GM18499 (cell line): ENCODE data around the gene TP53BP2.

ENCODE experiments used
- ATAC-seq: cut with Tn5 transposase; IDR thresholded peaks from one replicate; pipeline ENCODE4 v1.9.1; 2021; ENCODE audit warnings: moderate number of reproducible peaks; ENCODE audit not compliant: insufficient read depth, unreplicated experiment

TP53BP2 gene

DNA sequence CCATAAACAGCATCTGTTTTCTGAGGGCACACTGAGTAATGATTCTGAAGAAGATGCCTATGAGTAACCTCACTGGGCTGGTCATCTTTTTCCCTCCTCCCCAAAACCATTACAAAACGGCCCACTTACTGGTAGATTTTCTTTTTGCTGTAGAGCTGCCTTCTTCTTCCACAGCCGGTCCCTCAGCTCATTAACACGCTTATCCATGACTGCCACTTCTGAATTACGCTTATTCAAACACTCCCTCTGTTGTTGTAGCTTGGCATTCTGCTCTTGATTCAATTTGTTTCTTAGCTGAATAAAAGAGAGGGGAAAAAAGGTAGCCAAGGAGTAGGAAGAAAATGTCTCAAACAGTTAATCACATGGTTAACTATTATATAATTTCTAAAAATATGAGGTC lies 43.1 kb downstream of the TP53BP2 start:
- no peak for ATAC-seq

GRCh38 chr1:223802032-223802431 lies 43.7 kb downstream of the TP53BP2 start:
- ATAC-seq: no peak

DNA sequence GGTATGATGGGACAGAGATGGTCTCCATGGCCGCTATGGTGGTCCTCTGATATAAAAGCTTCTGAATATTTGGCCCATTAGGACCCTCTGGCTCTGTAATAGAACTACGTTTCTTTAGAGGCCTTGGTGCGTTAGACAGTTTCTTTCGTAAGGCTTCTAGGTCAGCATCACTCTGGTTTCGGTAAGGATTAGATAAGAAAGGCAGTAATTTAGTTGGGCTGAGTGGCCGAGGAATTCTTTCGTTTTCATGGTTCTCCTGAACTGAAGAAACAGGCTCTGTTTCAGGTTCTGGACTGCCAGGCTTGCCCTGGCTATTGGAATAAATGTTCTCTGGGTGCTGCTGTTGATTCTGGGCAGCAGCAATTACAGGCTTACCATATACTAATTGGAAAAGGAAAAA lies 49.5 kb downstream of the TP53BP2 start:
- no peak for ATAC-seq

GRCh38 chr1:223794136-223794880 lies 51.4 kb downstream of the TP53BP2 start:
- ATAC-seq: no peak

DNA sequence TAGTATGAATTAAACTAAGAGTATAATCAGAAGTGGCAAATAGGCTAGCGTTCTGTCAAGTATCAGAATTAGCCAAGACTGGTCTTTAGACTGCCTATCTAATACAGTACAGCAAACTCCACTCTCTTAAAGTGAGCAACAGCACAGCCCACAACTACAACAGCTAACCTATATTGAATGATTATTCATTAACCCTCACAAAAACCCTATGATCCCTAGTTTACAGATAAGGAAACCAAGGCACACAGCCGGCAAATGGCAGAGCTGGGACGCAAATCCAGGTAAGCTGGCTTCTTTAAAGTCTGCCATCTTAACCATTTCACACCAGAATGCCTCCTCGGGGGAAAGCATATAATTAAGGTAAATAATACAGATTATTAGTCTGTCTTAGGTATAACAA lies 52.0 kb downstream of the TP53BP2 start:
- no peak for ATAC-seq

- no peak for ATAC-seq
Observed at GRCh38 chr1:223792046-223792445, 53.7 kb downstream of the TP53BP2 start.

DNA sequence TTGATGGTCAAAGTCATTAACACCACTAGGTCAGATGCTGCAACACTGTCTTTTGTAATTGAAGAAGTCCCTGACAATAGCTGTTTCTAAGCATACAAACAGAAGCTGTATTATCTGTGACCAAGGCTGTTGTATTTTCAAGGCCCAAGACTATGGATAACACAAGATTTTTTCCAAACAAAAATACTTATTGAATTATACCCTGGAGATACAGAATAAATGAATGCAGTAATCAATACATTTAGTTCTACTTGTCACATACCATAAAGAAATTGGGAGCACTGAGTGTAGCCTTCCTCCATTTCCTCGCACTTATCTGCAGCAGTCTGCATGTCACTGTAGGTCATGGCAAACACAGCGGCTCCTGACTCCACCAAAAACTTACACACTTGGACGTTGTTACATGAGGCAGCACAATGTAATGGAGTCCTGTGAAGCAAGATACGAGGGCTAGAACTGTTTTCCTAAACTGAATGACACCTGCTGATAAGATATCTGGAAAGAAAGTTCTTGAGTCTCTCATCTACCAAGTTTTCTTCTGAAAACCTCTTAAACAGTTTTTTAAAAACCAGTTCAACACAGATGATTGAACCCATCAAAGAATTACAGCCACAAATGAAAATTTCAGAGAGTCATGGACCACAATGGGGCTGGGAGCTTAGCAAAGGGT lies 56.9 kb downstream of the TP53BP2 start:
- ATAC-seq: no peak

GRCh38 chr1:223785808-223786207 lies 59.9 kb downstream of the TP53BP2 start:
- no peak for ATAC-seq

DNA sequence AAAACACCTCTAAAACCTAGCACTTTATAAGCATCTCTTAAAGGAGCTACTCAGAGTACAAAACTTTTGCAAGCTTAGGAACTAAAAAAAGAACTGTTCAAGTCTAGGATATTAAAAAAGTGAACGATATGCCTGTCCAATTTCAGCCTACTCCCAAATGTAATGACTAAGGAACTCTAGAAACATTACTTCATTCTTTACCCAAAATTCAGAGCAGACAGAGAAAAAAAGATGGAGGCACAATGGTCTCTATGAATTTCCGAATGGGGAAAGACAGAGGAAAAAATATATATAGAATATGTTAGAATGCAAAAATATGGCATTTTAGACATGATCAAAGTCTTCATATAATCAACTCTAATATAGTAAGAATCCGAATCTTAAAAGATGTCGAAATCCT lies 61.2 kb downstream of the TP53BP2 start:
- no peak for ATAC-seq

DNA sequence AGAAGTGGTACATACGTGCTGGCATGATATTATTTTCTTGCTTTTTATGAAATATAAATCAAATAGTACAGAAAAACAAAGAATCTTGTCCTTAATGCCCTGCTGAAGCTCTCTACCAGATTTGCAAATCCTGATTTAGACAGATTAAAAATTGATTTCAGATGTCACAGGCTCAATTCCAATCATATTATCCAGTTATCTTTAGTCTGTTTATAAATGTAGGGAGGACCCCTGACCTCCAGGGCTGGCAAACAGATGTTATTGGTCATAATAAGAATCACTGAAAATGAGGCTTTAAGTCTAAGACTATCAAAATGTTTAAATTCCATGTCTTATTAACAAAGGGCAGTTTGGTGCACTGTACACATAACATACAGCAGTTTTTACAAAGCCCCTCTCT lies 62.1 kb downstream of the TP53BP2 start:
- ATAC-seq: no peak

GRCh38 chr1:223780949-223781348 lies 64.8 kb downstream of the TP53BP2 start:
- ATAC-seq: no peak

GRCh38 chr1:223780318-223780717 lies 65.4 kb downstream of the TP53BP2 start:
- no peak for ATAC-seq

GRCh38 chr1:223776826-223777454 lies 68.8 kb downstream of the TP53BP2 start:
- ATAC-seq: no peak

GRCh38 chr1:223776075-223776814 lies 69.5 kb downstream of the TP53BP2 start:
- no peak for ATAC-seq

GRCh38 chr1:223775711-223776074 lies 70.1 kb downstream of the TP53BP2 start:
- no peak for ATAC-seq

DNA sequence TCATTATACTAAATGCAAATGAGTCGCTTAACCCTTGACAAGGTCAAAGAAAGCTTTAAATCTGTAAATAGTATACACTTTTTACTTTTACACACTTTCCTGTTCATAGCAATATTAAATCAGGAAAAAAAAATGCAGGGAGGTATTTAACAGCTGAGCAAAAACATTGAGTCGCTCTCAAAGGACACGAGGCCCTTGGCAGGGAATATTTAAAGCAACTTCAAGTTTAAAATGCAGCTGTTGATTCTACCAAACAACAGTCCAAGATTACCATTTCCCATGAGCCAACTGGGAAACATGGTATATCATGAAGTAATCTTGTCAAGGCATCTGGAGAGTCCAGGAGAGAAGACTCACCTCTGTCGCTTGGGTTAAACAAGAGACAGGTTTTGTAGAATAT lies 70.7 kb downstream of the TP53BP2 start:
- no peak for ATAC-seq

DNA sequence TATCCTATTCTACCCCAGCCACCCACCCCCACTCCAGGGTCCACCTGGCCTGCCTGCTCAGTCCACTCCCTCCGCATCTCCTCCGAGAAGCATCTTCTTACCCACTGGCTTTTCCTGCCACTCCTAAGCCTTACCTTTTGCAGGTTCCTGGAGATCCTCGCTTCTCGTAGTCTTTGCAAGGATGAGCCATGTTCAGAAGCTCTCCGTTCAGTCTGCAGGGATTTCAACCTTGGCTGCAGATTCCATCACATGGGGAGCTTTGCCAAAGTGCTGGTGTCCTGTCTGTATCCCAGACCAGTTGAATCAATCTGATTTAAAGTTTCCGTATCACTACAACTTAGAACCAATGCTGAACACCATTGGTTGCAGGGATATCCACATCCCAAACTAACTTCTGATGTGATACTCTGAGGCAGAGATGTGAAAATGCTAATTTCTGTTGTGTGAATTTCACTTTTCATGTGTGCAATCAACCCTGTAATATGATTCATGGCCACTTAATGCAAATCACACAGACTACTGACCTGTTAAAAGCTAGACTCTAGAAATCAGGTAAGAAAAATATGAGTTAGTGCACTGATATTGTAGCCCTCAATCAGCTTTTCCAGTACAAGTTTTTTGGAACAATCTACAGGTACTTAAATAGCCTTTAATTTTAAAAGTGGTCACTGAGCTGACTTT lies 71.5 kb downstream of the TP53BP2 start:
- ATAC-seq: no peak

- ATAC-seq: no peak
Observed at GRCh38 chr1:223772771-223773160, 73.0 kb downstream of the TP53BP2 start.

DNA sequence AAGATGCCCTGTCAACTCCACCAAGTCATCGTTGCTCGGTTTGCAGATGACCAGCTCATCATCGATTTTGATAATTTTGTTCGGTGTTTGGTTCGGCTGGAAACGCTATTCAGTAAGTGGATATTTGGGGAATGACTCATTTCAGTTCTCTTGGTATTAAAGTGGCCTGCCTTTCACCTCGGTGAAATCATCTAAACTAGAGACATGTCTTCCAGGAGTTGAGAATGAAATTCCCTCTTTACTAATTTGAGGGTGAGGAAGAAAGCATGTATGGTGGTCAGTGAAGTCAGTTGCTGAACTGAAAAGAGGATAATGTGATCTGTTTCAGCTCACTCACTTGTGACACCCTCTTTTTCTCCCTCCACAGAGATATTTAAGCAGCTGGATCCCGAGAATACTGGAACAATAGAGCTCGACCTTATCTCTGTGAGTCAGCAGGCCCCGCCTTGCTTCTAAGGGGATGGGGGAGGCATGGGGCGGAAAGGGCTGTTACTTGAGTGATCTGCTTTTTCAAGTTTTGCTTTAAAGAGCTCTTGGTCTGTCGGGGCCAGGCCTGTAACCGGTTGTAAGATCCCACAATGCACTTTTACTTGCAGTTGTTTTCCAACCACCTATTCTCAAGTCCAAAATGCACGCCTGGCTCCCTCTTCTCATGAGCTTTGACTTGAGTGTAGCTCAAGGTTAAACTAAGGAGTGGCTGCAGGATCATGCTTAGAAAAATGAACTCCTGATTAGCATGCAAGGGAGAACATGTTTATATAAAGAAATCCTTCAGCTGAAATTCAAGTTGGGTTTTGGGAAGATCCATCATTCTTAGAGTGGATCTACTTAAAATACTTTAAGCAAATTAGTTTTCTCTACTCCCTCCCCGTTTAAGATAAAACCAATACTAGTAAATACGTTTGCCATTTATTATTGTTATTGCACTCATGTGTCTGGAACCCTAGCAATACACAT lies 73.7 kb downstream of the TP53BP2 start:
- ATAC-seq: no peak
